RWPE2 (cell line): ENCODE data around the gene NIN.
A peak's percentile ranks its signal among the peaks of the same experiment; 100 is the strongest.

Experiments used
- ATAC-seq: fragments of 200-7000 bp; cut with Tn5 transposase; 3 replicates; pipeline ENCODE4 v1.9.1; 2021; ENCODE audit warnings: low read depth
- DNase-seq: peaks from one replicate; pipeline ENCODE4 v3.0.0-alpha.2; 2020; ENCODE audit warnings: low spot score
- H3K27ac ChIP-seq: fragments of 450-650 bp; 2 replicates; pipeline ENCODE4 v1.5.1; 2017; ENCODE audit warnings: mild to moderate bottlenecking; ENCODE audit not compliant: poor library complexity, severe bottlenecking
- H3K27me3 ChIP-seq: fragments of 250-450 bp; sonication (Bioruptor Pico); 2 replicates; pipeline ENCODE4 v1.5.1; 2021; ENCODE audit warnings: mild to moderate bottlenecking, moderate library complexity; ENCODE audit not compliant: insufficient read depth, poor library complexity, severe bottlenecking
- H3K36me3 ChIP-seq: fragments of 250-450 bp; sonication (Bioruptor Pico); 2 replicates; pipeline ENCODE4 v1.5.1; 2020; ENCODE audit warnings: low read depth, mild to moderate bottlenecking, moderate library complexity
- H3K4me1 ChIP-seq: fragments of 250-450 bp; sonication (Bioruptor Pico); 2 replicates; pipeline ENCODE4 v1.5.1; 2021; ENCODE audit warnings: mild to moderate bottlenecking, moderate library complexity; ENCODE audit not compliant: insufficient read depth, poor library complexity, severe bottlenecking
- H3K4me3 ChIP-seq: fragments of 250-450 bp; sonication (Bioruptor Pico); 2 replicates; pipeline ENCODE4 v1.5.1; 2021; ENCODE audit warnings: mild to moderate bottlenecking, moderate library complexity; ENCODE audit not compliant: severe bottlenecking
- H3K9me3 ChIP-seq: fragments of 250-450 bp; sonication (Bioruptor Pico); 2 replicates; pipeline ENCODE4 v1.5.1; 2021; ENCODE audit warnings: mild to moderate bottlenecking, moderate library complexity; ENCODE audit not compliant: severe bottlenecking
- TF ChIP-seq, protein P1 (sequence below): fragments of 450-650 bp; IDR thresholded peaks from one replicate; pipeline ENCODE4 v1.5.1; 2017; ENCODE audit warnings: mild to moderate bottlenecking, moderate library complexity; ENCODE audit not compliant: poor library complexity, severe bottlenecking

The NIN gene

DNA sequence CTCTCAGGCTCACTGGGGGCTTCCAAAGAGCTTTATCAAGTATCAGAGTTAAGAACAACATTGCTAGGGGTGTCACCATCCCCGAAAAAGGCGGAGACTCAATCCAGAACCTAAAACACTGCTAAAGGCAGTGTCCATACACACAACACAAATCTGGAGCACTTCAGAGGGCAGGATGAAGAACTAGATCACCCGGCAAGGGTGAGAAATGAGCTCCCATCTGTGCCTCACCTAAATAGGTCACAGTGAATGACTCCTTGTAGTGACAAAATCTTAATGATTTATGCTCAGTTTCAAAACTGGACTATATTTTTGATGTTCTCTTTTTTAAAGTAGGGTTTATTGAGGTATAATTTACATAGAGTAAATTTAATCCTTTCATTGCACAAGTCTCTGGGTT is 25.6 kb downstream of the NIN start:
- DNase-seq: no peak
- H3K4me3 ChIP-seq: no peak overlapping the region

DNA sequence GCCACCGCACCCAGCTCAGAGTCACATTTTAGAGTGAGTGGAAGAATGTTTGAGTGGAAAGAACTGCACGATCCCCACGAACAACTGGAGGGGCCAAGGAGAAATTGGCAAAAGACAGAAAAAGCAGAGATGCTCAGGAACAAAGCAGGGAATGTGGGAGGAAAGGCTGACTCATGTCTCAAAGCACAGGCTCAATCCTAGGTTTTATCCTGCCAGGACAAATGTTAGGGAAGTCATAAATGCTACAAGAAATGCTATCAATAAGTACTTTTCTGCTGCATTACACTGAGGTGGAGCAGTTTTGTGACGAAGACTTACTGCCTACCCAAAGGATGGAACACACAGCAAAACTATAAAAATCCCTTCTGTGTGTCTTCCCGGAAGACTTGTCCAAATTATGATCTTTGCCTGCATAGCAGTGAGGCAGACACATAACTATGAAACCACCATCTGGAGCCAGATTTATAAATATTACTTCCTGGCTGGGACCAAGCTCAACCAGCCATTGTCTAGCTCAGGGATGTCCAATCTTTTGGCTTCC is 26.7 kb downstream of the NIN start:
- H3K4me3 ChIP-seq: no peak overlapping the region
- H3K27ac ChIP-seq: no peak overlapping the region
- TF ChIP-seq, protein P1, sequence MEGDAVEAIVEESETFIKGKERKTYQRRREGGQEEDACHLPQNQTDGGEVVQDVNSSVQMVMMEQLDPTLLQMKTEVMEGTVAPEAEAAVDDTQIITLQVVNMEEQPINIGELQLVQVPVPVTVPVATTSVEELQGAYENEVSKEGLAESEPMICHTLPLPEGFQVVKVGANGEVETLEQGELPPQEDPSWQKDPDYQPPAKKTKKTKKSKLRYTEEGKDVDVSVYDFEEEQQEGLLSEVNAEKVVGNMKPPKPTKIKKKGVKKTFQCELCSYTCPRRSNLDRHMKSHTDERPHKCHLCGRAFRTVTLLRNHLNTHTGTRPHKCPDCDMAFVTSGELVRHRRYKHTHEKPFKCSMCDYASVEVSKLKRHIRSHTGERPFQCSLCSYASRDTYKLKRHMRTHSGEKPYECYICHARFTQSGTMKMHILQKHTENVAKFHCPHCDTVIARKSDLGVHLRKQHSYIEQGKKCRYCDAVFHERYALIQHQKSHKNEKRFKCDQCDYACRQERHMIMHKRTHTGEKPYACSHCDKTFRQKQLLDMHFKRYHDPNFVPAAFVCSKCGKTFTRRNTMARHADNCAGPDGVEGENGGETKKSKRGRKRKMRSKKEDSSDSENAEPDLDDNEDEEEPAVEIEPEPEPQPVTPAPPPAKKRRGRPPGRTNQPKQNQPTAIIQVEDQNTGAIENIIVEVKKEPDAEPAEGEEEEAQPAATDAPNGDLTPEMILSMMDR: no peak
- H3K36me3 ChIP-seq: peaks cover 11% of the 10 kb centered on the region
- no peaks in the 10 kb centered on the region for H3K9me3 ChIP-seq
- peaks cover 13% of the 10 kb centered on the region for H3K4me1 ChIP-seq
- ATAC-seq (no peak), DNase-seq (no peak)
- H3K27me3 ChIP-seq: no peaks in the 10 kb centered on the region

More for the DNA sequence above, 25.6 kb downstream of the NIN start:
- Histone ChIP-seq H3K36me3 (peaks cover 11% of the 10 kb centered on the region), H3K9me3 (no peaks in the 10 kb centered on the region), H3K27ac (no peak overlapping the region), H3K4me1 (peaks cover 10% of the 10 kb centered on the region), H3K27me3 (no peaks in the 10 kb centered on the region)
- no peak for ATAC-seq
- TF ChIP-seq, protein P1: no peak

DNA sequence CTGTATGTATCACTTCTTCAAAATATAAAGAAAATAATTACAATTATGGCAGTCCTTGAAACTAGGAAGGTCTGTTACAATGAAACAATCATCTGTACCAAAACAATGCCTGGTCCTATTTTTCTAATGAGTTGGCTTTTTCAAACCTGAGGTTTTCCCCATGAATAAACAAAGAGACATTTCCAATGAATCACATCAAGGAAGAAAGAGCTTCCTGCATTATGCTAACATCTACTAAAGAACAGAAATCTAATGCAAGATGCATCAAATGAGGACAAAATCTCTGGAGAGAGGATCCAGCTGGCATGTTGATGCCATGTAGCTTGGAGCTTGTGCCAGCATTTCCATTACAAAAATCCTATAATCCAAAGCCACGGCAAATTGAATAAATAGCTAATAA is 29.3 kb downstream of the NIN start:
- Histone ChIP-seq H3K4me1 (peaks cover 13% of the 10 kb centered on the region), H3K27ac (no peak overlapping the region), H3K27me3 (no peaks in the 10 kb centered on the region), H3K36me3 (peaks cover 11% of the 10 kb centered on the region), H3K4me3 (no peak overlapping the region), H3K9me3 (no peaks in the 10 kb centered on the region)
- TF ChIP-seq, protein P1: no peak
- DNase-seq (no peak), ATAC-seq (peak; percentile 47; the same call in 1 of the 3 replicates)

DNA sequence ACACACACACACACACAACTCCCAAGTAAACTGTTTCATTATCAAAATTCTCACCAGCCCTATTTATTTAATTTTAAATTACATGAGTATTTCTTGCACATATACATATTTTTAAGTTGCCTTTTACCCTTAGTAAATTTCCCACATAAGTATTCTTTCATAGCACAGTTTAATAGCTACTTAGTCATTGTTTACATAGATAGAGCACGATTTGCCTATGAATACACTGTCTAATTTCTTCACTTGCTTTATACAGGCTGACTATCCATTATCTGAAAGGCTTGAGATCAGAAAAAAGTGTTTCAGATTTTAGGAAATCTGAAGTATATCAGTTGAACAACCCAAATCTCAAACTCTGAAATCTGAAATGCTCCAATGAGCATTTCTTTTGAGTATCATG is 30.9 kb downstream of the NIN start:
- Histone ChIP-seq H3K36me3 (peaks cover 4% of the 10 kb centered on the region; the same call in 1 of the 2 replicates), H3K4me1 (peaks cover 13% of the 10 kb centered on the region), H3K9me3 (no peaks in the 10 kb centered on the region), H3K27ac (no peak overlapping the region), H3K4me3 (no peak overlapping the region), H3K27me3 (no peaks in the 10 kb centered on the region)
- DNase-seq (no peak), ATAC-seq (peak; percentile 85)
- TF ChIP-seq, protein P1: no peak

DNA sequence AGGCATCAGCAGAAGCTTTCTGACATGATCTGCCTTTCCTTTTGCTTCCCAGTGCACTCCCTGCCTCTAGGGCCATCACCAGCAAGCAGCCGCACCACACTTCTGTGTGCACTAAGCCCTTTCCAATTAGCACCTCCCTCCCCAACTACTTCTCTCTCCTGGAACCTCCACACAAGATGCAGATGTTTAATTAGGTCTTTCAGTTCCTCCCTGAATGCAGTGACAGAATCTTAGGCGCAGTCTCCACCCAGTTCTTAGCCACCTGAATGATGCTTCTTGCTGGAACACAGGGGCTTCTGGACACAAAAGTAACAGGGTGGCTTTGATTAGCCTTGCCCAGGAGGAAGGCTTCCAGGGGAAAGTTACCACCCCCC is 32.9 kb downstream of the NIN start:
- ATAC-seq: no peak
- H3K27ac ChIP-seq: no peak overlapping the region
- H3K4me1 ChIP-seq: peaks cover 13% of the 10 kb centered on the region
- peaks cover 7% of the 10 kb centered on the region; the same call in 1 of the 2 replicates for H3K36me3 ChIP-seq
- TF ChIP-seq, protein P1: no peak
- no peaks in the 10 kb centered on the region for H3K27me3 ChIP-seq
- no peaks in the 10 kb centered on the region for H3K9me3 ChIP-seq
- no peak overlapping the region for H3K4me3 ChIP-seq
- DNase-seq: no peak
